HEK293 (cell line): ENCODE results near the gene C13orf46.

Source experiments
- IKZF3 ChIP-seq: fragments of 450-650 bp; IDR thresholded peaks from 2 replicates; pipeline ENCODE4 v1.5.0; 2018; ENCODE audit warnings: missing biosample characterization, mild to moderate bottlenecking, missing genetic modification characterization, moderate library complexity
- TCF7L2 ChIP-seq: IDR thresholded peaks from 2 replicates; pipeline ENCODE4 v1.6.1; 2011; ENCODE audit warnings: low read depth, mild to moderate bottlenecking, inconsistent platforms, low read length, moderate library complexity, borderline replicate concordance
- ZFP3 ChIP-seq: fragments of 450-650 bp; formaldehyde crosslinking; IDR thresholded peaks from 2 replicates; pipeline ENCODE4 v1.5.1; 2016; ENCODE audit warnings: low read depth, missing biosample characterization, missing genetic modification characterization
- ZNF146 ChIP-seq: fragments of 450-650 bp; formaldehyde crosslinking; IDR thresholded peaks from 2 replicates; pipeline ENCODE4 v1.5.1; 2016; ENCODE audit warnings: missing biosample characterization, missing genetic modification characterization
- ZNF350 ChIP-seq: fragments of 450-650 bp; formaldehyde crosslinking; IDR thresholded peaks from 2 replicates; pipeline ENCODE4 v1.5.0; 2017; ENCODE audit warnings: missing biosample characterization, mild to moderate bottlenecking, missing genetic modification characterization
- ZNF423 ChIP-seq: fragments of 450-650 bp; formaldehyde crosslinking; IDR thresholded peaks from 2 replicates; pipeline ENCODE4 v1.5.1; 2016; ENCODE audit warnings: missing biosample characterization, missing genetic modification characterization
- ZNF510 ChIP-seq: fragments of 450-650 bp; formaldehyde crosslinking; IDR thresholded peaks from 2 replicates; pipeline ENCODE4 v1.5.1; 2018; ENCODE audit warnings: mild to moderate bottlenecking, missing genetic modification characterization, missing biosample characterization; ENCODE audit not compliant: insufficient replicate concordance
- ZNF776 ChIP-seq: fragments of 450-650 bp; formaldehyde crosslinking; IDR thresholded peaks from 2 replicates; pipeline ENCODE4 v1.5.0; 2017; ENCODE audit warnings: missing biosample characterization, missing genetic modification characterization, borderline replicate concordance
- TF ChIP-seq, protein P1 (sequence below): fragments of 450-650 bp; formaldehyde crosslinking; optimal IDR thresholded peaks from 2 replicates; pipeline ENCODE3; 2016; ENCODE audit warnings: missing biosample characterization, mild to moderate bottlenecking, missing genetic modification characterization
- TF ChIP-seq, protein P2 (sequence below): fragments of 450-650 bp; formaldehyde crosslinking; IDR thresholded peaks from 2 replicates; pipeline ENCODE4 v1.5.1; 2016; ENCODE audit warnings: missing biosample characterization, missing genetic modification characterization

GRCh38 chr13:113904411-113904810 is 69.5 kb downstream of the C13orf46 start:
- TF ChIP-seq ZNF776 (tag by site-specific recombination) (no peak), ZNF350 (tag by site-specific recombination) (no peak), ZNF423 (no peak), IKZF3 (tag by site-specific recombination) (no peak), TCF7L2 (no peak), ZNF510 (tag by site-specific recombination) (no peak), ZFP3 (tag by site-specific recombination) (no peak), ZNF146 (no peak)
- TF ChIP-seq, protein P1, sequence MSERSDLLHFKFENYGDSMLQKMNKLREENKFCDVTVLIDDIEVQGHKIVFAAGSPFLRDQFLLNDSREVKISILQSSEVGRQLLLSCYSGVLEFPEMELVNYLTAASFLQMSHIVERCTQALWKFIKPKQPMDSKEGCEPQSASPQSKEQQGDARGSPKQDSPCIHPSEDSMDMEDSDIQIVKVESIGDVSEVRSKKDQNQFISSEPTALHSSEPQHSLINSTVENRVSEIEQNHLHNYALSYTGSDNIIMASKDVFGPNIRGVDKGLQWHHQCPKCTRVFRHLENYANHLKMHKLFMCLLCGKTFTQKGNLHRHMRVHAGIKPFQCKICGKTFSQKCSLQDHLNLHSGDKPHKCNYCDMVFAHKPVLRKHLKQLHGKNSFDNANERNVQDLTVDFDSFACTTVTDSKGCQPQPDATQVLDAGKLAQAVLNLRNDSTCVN (tag by site-specific recombination): no peak
- TF ChIP-seq, protein P2, sequence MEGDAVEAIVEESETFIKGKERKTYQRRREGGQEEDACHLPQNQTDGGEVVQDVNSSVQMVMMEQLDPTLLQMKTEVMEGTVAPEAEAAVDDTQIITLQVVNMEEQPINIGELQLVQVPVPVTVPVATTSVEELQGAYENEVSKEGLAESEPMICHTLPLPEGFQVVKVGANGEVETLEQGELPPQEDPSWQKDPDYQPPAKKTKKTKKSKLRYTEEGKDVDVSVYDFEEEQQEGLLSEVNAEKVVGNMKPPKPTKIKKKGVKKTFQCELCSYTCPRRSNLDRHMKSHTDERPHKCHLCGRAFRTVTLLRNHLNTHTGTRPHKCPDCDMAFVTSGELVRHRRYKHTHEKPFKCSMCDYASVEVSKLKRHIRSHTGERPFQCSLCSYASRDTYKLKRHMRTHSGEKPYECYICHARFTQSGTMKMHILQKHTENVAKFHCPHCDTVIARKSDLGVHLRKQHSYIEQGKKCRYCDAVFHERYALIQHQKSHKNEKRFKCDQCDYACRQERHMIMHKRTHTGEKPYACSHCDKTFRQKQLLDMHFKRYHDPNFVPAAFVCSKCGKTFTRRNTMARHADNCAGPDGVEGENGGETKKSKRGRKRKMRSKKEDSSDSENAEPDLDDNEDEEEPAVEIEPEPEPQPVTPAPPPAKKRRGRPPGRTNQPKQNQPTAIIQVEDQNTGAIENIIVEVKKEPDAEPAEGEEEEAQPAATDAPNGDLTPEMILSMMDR (tag by site-specific recombination): no peak
